C4-2B (cell line): Measurements from ENCODE around the gene NFIB.

Experiments
- H3K27ac ChIP-seq: fragments of 450-650 bp; 2 replicates; pipeline ENCODE4 v1.5.1; 2017
- ZFX ChIP-seq: fragments of 450-650 bp; IDR thresholded peaks from 2 replicates; pipeline ENCODE4 v1.6.1; 2017
- TF ChIP-seq, protein P1 (sequence below): fragments of 450-650 bp; conservative IDR thresholded peaks from 2 replicates; pipeline ENCODE4 v1.5.1; 2017; ENCODE audit warnings: mild to moderate bottlenecking

NFIB gene

DNA sequence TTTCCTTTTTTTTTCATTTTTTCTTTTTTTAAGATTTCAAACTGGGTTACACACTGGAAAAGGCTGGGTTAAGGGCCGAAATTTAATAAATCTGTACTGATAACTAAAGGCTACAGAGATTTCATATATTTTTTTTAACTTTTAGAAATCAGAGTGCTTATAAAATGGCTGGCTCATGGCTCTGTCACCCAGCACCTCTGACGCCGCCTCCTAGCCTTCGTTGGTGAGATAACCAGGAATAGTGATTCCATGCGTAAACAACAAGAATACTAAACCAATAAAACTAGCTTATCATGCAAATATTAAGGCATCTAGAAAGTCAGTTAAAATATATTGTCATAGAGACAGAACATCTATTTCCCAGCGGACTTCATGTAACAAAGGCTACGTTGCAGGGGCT, 226.4 kb downstream of the NFIB start:
- no peak overlapping the region for H3K27ac ChIP-seq
- no peak for TF ChIP-seq ZFX
- TF ChIP-seq, protein P1, sequence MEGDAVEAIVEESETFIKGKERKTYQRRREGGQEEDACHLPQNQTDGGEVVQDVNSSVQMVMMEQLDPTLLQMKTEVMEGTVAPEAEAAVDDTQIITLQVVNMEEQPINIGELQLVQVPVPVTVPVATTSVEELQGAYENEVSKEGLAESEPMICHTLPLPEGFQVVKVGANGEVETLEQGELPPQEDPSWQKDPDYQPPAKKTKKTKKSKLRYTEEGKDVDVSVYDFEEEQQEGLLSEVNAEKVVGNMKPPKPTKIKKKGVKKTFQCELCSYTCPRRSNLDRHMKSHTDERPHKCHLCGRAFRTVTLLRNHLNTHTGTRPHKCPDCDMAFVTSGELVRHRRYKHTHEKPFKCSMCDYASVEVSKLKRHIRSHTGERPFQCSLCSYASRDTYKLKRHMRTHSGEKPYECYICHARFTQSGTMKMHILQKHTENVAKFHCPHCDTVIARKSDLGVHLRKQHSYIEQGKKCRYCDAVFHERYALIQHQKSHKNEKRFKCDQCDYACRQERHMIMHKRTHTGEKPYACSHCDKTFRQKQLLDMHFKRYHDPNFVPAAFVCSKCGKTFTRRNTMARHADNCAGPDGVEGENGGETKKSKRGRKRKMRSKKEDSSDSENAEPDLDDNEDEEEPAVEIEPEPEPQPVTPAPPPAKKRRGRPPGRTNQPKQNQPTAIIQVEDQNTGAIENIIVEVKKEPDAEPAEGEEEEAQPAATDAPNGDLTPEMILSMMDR, result no peak

DNA sequence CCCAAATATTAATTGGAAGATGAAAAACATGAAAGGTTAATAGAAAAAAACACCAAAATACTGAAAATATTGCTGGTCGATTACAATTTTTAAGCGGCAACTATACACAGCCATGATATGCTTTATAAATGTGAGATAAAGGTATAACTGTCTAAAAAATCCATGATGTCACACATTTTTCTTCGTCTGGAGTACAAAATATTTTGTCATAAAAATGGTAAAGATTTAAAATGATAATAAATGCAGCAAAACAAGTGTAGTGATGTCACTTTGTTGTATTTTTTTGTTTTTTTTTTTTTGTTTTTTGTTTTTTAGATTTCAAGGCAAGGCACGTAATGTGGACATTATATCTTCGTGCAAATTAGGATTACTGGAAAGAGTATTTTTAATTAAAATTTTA, 227.4 kb downstream of the NFIB start:
- TF ChIP-seq, protein P1, result no peak
- no peak for TF ChIP-seq ZFX
- H3K27ac ChIP-seq, result no peak overlapping the region

DNA sequence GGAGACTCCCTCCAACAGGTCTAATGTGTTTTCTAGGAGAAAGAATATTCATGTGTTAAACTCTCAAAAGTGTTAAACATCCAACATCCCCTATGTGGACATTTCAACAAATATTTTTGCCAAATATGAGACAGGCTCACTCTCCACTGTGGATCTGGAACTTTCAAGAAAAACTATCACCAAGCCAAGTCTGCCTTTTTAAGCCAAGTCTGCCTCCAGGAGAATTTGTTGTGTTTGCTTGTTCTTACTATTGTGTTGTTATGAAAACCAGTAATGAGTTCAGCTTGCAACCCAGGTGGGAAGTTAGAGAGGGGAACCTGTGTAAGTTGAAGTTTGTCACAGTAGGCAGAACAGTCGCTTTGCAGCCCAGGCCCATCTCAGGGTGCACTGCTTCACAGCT, 228.1 kb downstream of the NFIB start:
- no peak overlapping the region for H3K27ac ChIP-seq
- TF ChIP-seq, protein P1, result no peak

DNA sequence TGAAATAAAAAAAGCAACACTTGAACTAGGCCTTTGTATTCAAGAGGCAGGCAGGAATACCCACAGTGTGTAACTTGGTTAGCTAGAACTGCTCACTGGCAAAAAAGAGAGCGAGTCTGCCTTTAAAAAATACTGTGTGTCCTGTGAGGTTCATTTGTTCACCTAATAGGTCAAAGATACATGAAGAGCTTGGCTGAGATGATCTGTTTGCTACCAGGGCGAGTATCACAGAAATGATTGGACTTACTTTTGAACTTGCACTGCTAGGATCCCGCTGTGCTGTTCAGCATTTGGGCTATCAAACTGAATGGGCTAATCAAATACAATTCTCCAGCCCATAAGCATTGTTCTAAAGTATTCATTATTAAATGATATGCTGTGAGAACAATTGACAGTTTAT, 229.1 kb downstream of the NFIB start:
- no peak overlapping the region for H3K27ac ChIP-seq
- no peak for TF ChIP-seq ZFX
- TF ChIP-seq, protein P1, result no peak

DNA sequence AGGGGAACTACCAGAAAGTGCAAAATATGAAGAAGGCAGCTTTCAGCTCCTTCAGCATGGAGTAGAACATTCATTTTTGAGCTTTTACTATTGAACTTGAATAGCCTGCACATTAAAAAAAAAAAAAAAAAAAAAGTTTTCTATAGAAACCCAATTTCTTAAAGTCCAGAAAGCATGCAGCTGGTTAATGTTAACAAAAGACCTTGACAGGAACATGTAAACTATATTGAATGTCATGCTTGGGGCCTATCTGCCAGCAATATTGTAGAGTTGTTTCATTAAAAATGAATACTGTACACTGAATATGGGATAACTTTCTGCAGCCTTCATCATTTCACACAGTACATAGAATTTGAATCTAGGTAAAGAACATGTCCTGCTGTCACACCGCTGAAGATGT, 230.6 kb downstream of the NFIB start:
- no peak overlapping the region for H3K27ac ChIP-seq
- no peak for TF ChIP-seq ZFX
- TF ChIP-seq, protein P1, result no peak

DNA sequence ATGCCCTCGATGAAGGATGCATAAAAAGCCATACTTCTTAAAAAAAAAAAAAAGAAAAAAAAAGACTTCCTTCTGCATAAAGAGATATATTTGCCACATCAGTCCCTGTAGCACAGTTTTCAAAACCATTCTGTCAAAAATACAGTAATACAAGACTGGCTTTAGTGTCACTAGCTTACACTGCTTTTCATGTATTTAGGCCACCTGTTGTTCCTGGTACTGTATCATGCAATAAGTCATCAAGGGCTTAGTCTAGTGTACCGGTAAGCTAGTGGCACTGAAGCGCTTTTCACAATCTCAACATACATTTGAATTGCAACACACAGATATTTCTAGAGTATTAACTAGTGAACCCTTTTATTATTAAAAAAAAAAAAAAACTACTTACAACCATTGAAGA, 231.2 kb downstream of the NFIB start:
- TF ChIP-seq, protein P1, result no peak
- TF ChIP-seq ZFX, result no peak

DNA sequence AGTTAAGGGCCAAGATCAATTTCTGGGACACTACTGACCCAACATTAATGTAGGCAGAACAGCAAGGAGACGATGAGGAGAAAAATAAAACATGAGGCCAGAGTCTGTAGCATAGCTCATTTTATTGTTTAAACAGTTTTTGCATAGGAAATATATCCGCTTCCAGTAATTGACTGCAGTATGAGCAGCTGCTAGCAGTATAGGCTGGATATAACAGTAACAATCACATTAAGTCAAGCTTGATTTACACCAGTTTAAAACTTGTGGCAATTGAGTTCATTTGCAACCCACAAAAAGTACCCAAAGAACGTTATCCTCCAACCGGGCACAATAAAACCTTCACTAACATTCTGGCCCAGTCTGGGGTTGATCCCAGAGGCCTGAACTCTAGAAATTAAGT, 232.2 kb downstream of the NFIB start:
- H3K27ac ChIP-seq, result no peak overlapping the region
- TF ChIP-seq, protein P1, result no peak

More for the DNA sequence above, 231.2 kb downstream of the NFIB start:
- H3K27ac ChIP-seq, result no peak overlapping the region
